GM21576 (cell line): ENCODE results near the gene IRF1.
"Not testable (repeated sequence)": the region's sequence is repeated elsewhere in the genome, so short reads cannot be mapped to it uniquely, and the experiment has no call there.

ENCODE experiments used
- ATAC-seq: cut with Tn5 transposase; IDR thresholded peaks from one replicate; pipeline ENCODE4 v1.9.1; 2021; ENCODE audit warnings: mild to moderate bottlenecking, moderate library complexity; ENCODE audit not compliant: unreplicated experiment

Gene IRF1

DNA sequence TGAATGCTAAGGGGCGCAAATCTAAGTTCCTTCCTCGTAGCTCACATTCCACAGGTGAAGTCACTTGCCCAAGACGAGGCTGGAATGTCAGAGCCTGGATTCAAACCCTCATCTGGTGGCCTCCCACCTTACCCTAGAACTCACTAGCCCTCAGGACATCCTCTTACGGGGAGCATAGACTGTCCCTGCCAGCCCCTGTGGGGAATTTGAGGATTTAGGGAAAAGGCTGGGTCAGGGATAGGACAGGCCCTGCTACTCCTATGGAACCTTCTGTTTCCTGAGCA, 45.0 kb downstream of the IRF1 start:
- ATAC-seq, result no peak

DNA sequence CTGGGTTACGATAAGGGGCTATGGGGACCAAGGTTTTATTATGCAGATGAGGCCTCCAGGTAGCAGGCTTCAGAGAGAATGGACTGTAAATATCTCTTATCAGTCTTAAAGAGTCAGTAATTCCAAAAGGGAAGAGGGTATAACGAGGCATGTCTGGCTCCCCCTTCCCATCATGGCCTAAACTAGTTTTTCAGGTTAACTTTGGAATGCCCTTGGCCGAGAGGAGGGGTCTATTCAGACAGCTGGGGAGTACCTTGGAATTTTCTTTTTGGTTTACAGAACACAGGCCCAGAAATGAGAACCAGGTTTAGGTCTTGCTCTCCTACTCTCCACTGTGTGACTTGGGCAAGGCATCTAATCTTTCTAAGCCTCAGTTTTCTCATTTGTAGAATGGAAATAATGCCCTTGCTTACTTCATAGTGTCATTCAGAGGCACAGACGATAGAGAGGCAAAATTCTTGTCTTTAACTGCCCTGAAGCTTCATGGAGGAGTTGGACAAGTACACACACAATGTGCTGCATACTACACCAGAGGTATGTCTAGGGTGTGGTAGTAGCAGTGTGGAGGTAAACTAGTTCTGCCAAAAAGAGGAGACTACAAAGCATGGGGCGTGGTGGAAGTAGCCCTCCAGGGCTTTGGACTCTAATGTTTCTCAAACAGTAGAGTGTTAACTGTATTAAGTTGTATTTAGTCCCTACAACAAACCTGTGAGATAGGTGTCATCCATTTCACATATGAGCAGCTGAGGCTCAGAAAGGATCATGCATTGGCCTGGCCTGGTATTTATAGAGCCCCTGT, 45.5 kb downstream of the IRF1 start:
- ATAC-seq, result no peak

DNA sequence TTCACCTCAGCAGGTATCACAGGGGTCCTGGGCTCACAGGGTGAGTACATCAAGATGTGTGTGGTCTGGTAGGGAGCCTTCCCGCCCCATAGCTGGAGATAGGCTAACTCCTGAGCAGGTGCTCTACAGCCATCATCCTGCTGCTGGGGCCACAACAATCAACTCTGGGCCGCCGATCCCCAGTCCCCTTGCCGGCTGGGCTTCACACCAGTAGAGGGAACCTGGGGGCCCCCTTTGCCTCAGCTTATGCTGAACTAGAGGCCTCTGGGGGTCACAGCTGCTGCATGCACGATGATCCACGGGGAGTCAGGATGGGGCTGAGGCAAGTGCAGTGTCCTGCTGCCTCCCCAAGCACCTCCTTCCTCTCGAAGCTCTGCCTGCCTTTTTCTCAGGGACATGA, 46.5 kb downstream of the IRF1 start:
- ATAC-seq, result no peak

DNA sequence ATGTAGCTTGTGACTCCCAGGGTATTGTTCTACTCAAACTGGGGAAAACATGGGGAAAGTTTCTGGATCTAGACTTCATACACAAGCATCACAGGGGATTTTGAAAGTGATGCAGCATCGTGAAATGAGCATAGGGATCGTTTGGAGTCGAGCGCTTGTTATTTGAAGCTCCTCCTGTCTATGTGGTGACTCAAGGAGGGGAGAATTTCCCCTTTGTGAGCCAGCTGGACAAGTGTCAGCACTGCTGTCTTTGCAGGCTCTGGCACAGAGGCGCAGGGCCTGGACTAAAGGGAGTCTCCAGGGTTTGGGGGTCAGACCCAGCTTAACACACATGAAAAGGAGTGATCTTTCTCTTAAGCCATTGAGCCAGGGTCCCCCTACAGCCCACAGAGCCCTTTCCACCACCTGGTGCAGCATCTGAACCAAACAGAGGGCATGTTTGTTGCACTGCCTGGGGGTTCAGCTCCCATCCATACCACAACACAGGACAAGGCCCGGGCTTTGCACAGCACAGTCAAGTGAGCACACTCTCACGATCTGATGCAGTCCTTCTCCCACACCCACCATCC, 51.0 kb downstream of the IRF1 start:
- ATAC-seq, result no peak

DNA sequence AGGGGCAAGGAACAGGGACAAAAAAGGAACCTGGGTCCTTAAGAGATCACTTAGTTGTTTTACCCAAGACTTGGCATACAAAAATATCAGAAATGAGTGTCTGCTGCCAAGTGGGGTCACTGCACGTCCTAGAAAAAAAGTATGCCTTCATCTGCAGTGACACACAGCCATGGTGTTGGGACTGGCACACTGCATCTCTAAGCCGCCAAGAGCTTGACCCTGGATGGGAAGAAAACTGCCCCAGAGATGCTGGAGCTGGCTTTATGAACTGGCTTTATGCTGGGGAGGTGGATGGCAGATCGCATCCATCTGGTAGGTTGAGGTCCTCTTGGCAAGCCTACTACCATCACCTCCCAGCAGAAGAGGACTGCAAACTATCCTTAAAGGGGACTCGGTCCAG, 51.7 kb downstream of the IRF1 start:
- ATAC-seq, result no peak

DNA sequence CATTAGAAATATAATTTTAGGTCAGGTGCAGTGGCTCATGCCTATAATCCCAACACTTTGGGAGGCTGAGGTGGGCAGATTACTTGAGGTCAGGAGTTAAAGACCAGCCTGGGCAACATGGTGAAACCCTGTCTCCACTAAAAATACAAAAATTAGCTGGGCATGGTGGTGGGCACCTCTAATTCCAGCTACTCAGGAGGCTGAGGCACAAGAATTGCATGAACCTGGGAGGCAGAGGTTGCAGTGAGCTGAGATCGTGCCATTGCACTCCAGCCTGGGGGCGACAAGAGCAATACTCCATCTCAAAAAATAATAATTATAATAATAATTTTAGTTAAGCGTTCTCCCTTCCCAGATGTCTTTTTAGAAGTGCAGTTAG, 52.3 kb downstream of the IRF1 start:
- ATAC-seq, result not testable (repeated sequence)

DNA sequence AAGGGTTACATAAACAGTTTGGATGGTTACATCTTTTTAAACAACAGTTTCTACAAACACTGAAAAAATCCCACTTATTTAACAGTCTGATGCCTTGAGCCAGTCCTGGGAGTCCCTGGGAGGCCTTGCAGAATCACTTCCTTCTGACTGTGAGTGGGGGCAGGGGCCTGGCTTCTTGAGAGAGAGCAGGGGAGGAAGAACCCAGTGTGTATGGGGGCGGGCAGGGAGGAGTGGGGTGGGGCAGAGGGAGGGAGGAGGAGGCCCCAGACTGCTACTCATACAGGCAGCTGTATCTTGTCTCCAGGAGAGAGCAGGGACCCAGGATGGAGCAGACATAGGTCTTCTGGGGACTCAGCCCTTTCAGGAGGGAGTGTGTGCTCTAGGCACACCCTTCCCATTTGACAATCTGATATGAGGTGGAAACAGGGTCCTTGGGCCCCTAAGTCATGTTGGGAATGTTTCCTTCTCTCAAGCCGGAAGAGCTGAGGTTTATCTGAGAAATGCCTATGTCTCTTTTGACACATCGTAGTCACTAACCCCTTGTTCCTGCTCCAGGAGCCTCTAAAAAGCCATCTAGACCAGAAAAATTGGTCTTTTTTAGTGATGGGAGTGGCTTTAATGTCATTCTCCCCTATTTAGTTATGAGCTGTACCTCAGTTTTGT, 52.8 kb downstream of the IRF1 start:
- peak; percentile 87 for ATAC-seq

DNA sequence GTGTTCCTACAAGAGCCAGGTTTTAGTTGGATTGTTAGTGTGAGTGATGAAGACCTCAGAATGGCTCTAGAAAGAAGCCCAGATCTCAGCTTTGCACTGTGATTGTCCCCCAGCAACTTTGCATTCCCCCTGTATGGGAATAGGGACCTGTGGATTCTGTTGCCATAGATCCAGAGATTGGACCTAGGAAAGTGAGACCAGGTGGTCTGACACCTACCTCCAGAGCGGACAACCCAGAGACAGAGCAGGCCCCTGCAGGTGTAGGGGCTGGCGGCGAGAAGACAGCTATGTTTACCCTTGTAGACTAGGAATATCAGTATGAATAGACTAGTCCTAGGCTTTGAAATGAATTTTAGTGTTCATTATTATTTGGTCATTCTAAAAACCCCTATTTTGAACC, 53.6 kb downstream of the IRF1 start:
- no peak for ATAC-seq

DNA sequence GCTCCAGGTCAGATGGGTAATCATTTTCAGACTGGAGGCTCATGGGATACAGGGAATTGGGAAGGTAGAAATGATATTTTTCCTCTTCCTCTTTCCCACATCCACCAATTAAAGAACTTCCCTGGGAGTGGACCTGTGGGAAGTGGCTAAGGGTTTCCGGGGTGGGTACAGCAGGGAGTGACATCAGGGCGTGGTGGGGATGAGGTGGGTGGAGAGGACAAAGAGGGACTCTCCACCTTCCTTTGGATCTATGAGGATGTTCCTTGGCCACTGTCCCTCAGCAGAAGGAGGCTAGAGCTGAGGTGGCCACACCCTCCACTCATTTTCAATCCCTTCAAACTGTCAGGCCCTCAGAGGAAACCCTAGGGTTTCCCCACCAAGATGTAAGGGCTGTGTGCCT, 54.7 kb downstream of the IRF1 start:
- no peak for ATAC-seq

DNA sequence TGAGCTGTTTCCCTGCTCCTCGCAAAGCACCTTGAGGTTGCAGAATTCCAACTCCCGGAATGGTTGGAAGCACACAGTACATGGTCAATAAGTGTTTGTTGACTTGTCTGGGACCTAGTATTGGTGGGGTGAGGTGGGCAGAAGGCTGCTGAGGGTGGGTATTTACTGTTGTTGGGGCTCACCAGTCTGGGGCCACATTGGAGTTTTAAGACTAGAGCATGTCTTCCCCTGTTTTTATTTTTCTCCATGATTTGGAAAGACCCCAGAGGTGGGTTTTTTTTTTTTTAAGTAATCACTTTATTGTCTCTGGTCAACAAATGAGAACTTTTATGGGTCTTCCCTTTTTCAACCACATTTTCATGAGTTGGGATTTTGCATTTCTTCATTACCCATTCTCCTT, 55.1 kb downstream of the IRF1 start:
- ATAC-seq, result no peak

DNA sequence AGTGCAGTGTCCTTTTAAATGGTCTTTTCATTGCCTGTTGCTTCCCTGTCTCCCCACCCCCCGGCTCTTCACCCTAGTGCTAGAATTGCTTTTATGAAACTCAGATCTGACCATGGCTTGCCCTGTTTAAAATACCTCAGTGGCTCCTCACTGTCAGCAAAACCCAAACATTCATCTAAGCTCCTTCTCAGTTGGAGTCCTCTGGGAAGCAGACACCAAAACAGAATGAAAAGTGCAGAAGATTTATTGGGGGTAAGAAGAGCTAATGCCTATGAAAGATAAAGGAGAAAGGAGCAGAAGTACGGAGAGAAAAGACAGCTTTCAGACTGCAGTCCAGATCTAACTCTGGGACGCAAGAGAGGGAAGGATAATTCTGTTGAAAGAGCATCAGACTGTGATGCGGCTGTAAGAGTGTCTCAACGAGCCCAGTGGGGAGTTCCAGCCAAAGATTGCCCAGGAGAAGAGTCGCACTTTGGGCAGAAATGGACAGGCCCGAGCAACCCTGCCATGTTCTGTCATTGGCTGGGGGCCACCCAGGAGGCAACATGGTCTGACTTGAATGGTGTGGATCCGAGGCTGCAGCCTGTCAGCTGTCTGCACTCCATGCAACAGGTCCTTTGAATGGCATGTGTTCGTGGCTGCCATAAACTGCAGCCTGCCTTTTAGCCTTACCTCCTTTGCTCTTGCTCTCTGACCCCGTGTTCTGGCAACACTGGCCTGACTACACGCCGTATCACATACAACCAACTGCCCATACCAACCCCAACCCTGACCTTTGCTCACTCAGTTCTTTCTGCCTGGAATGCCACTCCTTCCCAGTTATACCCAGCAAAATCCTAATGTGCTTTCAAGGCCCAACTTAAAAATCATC, 55.9 kb downstream of the IRF1 start:
- no peak for ATAC-seq

DNA sequence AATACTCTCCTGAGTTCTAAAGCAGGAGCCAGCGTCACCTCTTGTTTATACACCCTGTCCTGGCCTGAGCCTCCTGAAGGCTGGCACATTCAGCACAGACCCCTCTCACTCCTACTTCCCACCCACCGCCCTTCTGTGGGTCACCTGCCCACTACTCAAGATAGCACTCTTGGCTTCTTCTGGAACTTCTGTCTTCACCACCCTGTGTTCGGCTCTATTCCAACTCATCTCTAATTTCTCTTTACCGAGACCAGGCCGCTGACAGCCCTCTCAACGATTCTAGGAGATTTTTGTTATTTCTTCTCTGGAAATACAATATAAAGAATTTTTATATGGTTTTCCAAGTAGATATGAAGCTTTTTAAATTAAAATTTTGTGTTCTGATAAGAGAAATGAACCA, 57.4 kb downstream of the IRF1 start:
- no peak for ATAC-seq

DNA sequence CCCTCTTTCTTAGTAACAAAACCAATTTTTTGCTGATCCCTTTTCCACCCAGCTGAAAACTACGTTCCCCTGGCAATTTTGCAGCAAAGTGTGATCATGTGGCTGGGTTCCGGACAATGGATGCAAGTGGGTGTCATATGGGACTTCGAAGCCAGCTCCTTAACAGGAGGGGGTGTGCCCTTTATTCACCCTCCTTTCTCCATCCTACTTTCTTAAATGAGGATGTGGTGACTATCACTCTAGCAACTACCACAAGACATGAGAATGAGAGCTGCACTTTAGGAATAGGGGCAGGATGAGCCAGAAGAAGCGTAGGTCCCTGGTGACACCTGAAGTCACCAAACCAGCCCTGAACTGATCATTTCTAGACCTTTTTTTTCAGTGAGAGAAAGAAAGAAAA, 58.9 kb downstream of the IRF1 start:
- no peak for ATAC-seq
